ENCODE measurements around the gene CPA2. TPM values are rescaled to one million over a fixed set of nuclear protein-coding genes. Genes with fewer than 3 reads are reported as not detected.

The CPA2 gene
- total RNA-seq, 1 donor from 2014 or later: 0.82 TPM

- Histone ChIP-seq H3K36me3 (no peaks in the 10 kb centered on the region), H3K27me3 (no peaks in the 10 kb centered on the region), H3K27ac (no peak overlapping the region), H3K4me1 (peaks cover 36% of the 10 kb centered on the region), H4K20me1 (ENCODE audit: low read depth) (no peaks in the 10 kb centered on the region), H2AFZ (replicated peaks) (no peak overlapping the region), H3K9me3 (ENCODE audit: low read depth) (no peaks in the 10 kb centered on the region), H3F3A (ENCODE audit: low read depth) (peaks cover 31% of the 10 kb centered on the region), H3K9ac (no peak overlapping the region), H3K79me2 (ENCODE audit: low read depth) (no peaks in the 10 kb centered on the region), H3K4me3 (no peak overlapping the region), H3K4me2 (no peak overlapping the region)
- H3K9me3 Mint-ChIP-seq: peaks cover 11% of the 10 kb centered on the region
- DNase-seq (ENCODE audit: low spot score): no peak
- no peak overlapping the region for H3K4me3 Mint-ChIP-seq
- H3K36me3 Mint-ChIP-seq: no peaks in the 10 kb centered on the region
- H3K27ac Mint-ChIP-seq: peak overlapping the region; percentile 8
- H3K27me3 Mint-ChIP-seq (ENCODE audit: insufficient read depth, low read depth): peaks cover 5% of the 10 kb centered on the region
- H3K4me1 Mint-ChIP-seq: peaks cover 63% of the 10 kb centered on the region
- no peak for TF ChIP-seq EZH2 (IDR thresholded peaks at IDR 0.05)
- TF ChIP-seq CTCF (IDR thresholded peaks at IDR 0.05): no peak
- no peak for TF ChIP-seq EZH2phosphoT487 (IDR thresholded peaks at IDR 0.05)
Measured at GRCh38 chr7:130276796-130277762, 10.4 kb downstream of the CPA2 start.

GRCh38 chr7:130277763-130278643, 11.3 kb downstream of the CPA2 start:
- peak; percentile 74 for DNase-seq (ENCODE audit: low spot score)
- peak overlapping the region; percentile 8 for H3K27ac Mint-ChIP-seq

GRCh38 chr7:130278860-130279259, 12.2 kb downstream of the CPA2 start:
- H3K9me3 ChIP-seq (ENCODE audit: low read depth): no peaks in the 10 kb centered on the region
- no peaks in the 10 kb centered on the region for H3K36me3 Mint-ChIP-seq
- no peak overlapping the region for H3K4me3 Mint-ChIP-seq
- H3K27ac ChIP-seq: no peak overlapping the region
- H3K27me3 Mint-ChIP-seq (ENCODE audit: insufficient read depth, low read depth): peaks cover 5% of the 10 kb centered on the region
- no peak overlapping the region for H3K4me2 ChIP-seq
- no peak overlapping the region for H3K4me3 ChIP-seq
- no peak for DNase-seq (ENCODE audit: low spot score)
- no peaks in the 10 kb centered on the region for H4K20me1 ChIP-seq (ENCODE audit: low read depth)
- peaks cover 16% of the 10 kb centered on the region for H3F3A ChIP-seq (ENCODE audit: low read depth)
- no peaks in the 10 kb centered on the region for H3K79me2 ChIP-seq (ENCODE audit: low read depth)
- peaks cover 15% of the 10 kb centered on the region for H3K9me3 Mint-ChIP-seq
- H2AFZ ChIP-seq (replicated peaks): no peak overlapping the region
- no peak for TF ChIP-seq EZH2phosphoT487 (IDR thresholded peaks at IDR 0.05)
- TF ChIP-seq CTCF (IDR thresholded peaks at IDR 0.05): no peak
- TF ChIP-seq EZH2 (IDR thresholded peaks at IDR 0.05): no peak
- H3K27ac Mint-ChIP-seq: no peak overlapping the region
- no peaks in the 10 kb centered on the region for H3K27me3 ChIP-seq
- peaks cover 48% of the 10 kb centered on the region for H3K4me1 Mint-ChIP-seq
- H3K36me3 ChIP-seq: no peaks in the 10 kb centered on the region
- no peak overlapping the region for H3K9ac ChIP-seq
- H3K4me1 ChIP-seq: peaks cover 22% of the 10 kb centered on the region

More at GRCh38 chr7:130277763-130278643, 11.3 kb downstream of the CPA2 start:
- H3K4me3 ChIP-seq: no peak overlapping the region
- no peak overlapping the region for H2AFZ ChIP-seq (replicated peaks)
- peaks cover 26% of the 10 kb centered on the region for H3K4me1 ChIP-seq
- no peaks in the 10 kb centered on the region for H3K27me3 ChIP-seq
- no peak for TF ChIP-seq EZH2phosphoT487 (IDR thresholded peaks at IDR 0.05)
- peak; percentile 63 for TF ChIP-seq CTCF (IDR thresholded peaks at IDR 0.05)
- H3F3A ChIP-seq (ENCODE audit: low read depth): peaks cover 22% of the 10 kb centered on the region
- peaks cover 11% of the 10 kb centered on the region for H3K9me3 Mint-ChIP-seq
- peaks cover 8% of the 10 kb centered on the region for H3K27me3 Mint-ChIP-seq (ENCODE audit: insufficient read depth, low read depth)
- H3K79me2 ChIP-seq (ENCODE audit: low read depth): no peaks in the 10 kb centered on the region
- no peaks in the 10 kb centered on the region for H3K9me3 ChIP-seq (ENCODE audit: low read depth)
- H3K9ac ChIP-seq: no peak overlapping the region
- no peaks in the 10 kb centered on the region for H3K36me3 Mint-ChIP-seq
- H3K36me3 ChIP-seq: no peaks in the 10 kb centered on the region
- H3K4me1 Mint-ChIP-seq: peaks cover 54% of the 10 kb centered on the region
- no peaks in the 10 kb centered on the region for H4K20me1 ChIP-seq (ENCODE audit: low read depth)
- H3K27ac ChIP-seq: no peak overlapping the region
- no peak overlapping the region for H3K4me3 Mint-ChIP-seq
- H3K4me2 ChIP-seq: no peak overlapping the region
